Endothelial cell of umbilical vein (primary cell): ENCODE measurements around the gene DAGLB. TPM values are rescaled to one million over a fixed set of nuclear protein-coding genes. Genes with fewer than 3 reads are reported as not detected.

Experiments
- BruUV-seq: library from RNA; stranded (reverse); fragments of 400-500 nt; replicated peaks from 2 replicates; lab custom pipeline; 2021; lab: Mats Ljungman, UMichigan
- CTCF ChIA-PET: fragments of 300-600, 350-600 bp; sonication (Branson Sonifier 250); formaldehyde crosslinking; loops from one replicate; lab custom pipeline; 2021; ENCODE audit warnings: antibody characterized with exemption, inconsistent platforms; lab: Charles Lee
- POLR2A ChIA-PET: fragments of 300-600, 350-600 bp; sonication (Branson Sonifier 250); formaldehyde crosslinking; loops from one replicate; lab custom pipeline; 2021; ENCODE audit warnings: antibody characterized with exemption, inconsistent platforms; lab: Charles Lee
- DNase-seq: peaks from one replicate; pipeline ENCODE4 v3.0.0-alpha.2; 2011; ENCODE audit warnings: low read depth, low spot score
- FAIRE-seq: peaks from 2 replicates; lab custom pipeline; 2011; peaks lifted over from hg19 to GRCh38; lab: Jason Lieb, UNC
- H2AFZ ChIP-seq: 2 replicates; pipeline ENCODE4 v1.6.0; 2012; ENCODE audit warnings: low read depth, low read length, control low read depth, inconsistent platforms
- H3K27ac ChIP-seq: 2 replicates; pipeline ENCODE4 v1.5.1; 2011; ENCODE audit warnings: low read depth, mild to moderate bottlenecking, control low read depth, low read length, moderate library complexity; ENCODE audit not compliant: insufficient read depth
- H3K27me3 ChIP-seq, 2 experiments: 2 replicates each; pipeline versions ENCODE4 v1.6.0 to v1.6.1; 2011; ENCODE audit warnings: low read length in 2 of 2, mixed read lengths in 1 of 2; ENCODE audit not compliant: control insufficient read depth in 2 of 2, insufficient read depth in 2 of 2
- H3K36me3 ChIP-seq, 2 experiments: 2 replicates in 1 of 2; 3 replicates in 1 of 2; pipeline ENCODE4 v1.5.1; 2011; ENCODE audit warnings: low read length in 2 of 2, mild to moderate bottlenecking in 1 of 2, moderate library complexity in 1 of 2; ENCODE audit not compliant: control insufficient read depth in 2 of 2, insufficient read depth in 2 of 2; ENCODE audit errors: extremely low read depth in 1 of 2
- H3K4me1 ChIP-seq: 3 replicates; pipeline ENCODE4 v1.5.1; 2011; ENCODE audit warnings: mild to moderate bottlenecking, low read length; ENCODE audit not compliant: control insufficient read depth, insufficient read depth; ENCODE audit errors: extremely low read depth
- H3K4me2 ChIP-seq: 2 replicates; pipeline ENCODE4 v1.6.1; 2011; ENCODE audit warnings: low read length, control low read depth, mixed read lengths; ENCODE audit not compliant: insufficient read depth
- H3K4me3 ChIP-seq, 3 experiments: fragments of 200-600 bp in 1 of 3; sonication (generic), shearing (Covaris generic) in 1 of 3; replicated peaks in 1 of 3; 2 replicates each; pipeline ENCODE4 v1.5.1; 2011 to 2016; ENCODE audit warnings: control low read depth in 3 of 3, low read length in 3 of 3, mild to moderate bottlenecking in 2 of 3, inconsistent platforms in 1 of 3, low read depth in 1 of 3, moderate library complexity in 1 of 3; ENCODE audit not compliant: insufficient read depth in 1 of 3
- H3K79me2 ChIP-seq: 2 replicates; pipeline ENCODE4 v1.6.0; 2012; ENCODE audit warnings: low read length, inconsistent platforms; ENCODE audit not compliant: control insufficient read depth, insufficient read depth
- H3K9ac ChIP-seq: replicated peaks from 2 replicates; pipeline ENCODE3; 2011; ENCODE audit warnings: low read length, control low read depth; ENCODE audit not compliant: insufficient read depth; ENCODE audit errors: extremely low read depth
- H3K9me1 ChIP-seq: replicated peaks from 3 replicates; pipeline ENCODE4 v1.6.0; 2011; ENCODE audit warnings: mild to moderate bottlenecking, low read length; ENCODE audit not compliant: control insufficient read depth, insufficient read depth; ENCODE audit errors: extremely low read depth
- H3K9me3 ChIP-seq: replicated peaks from 2 replicates; pipeline ENCODE4 v1.5.1; 2012; ENCODE audit warnings: low read length, inconsistent platforms; ENCODE audit not compliant: control insufficient read depth, insufficient read depth
- H4K20me1 ChIP-seq: replicated peaks from 2 replicates; pipeline ENCODE3; 2011; ENCODE audit warnings: mild to moderate bottlenecking, low read length; ENCODE audit not compliant: control insufficient read depth, insufficient read depth; ENCODE audit errors: extremely low read depth
- EZH2 ChIP-seq: IDR thresholded peaks from 2 replicates; pipeline ENCODE4 v1.6.1; 2012; ENCODE audit warnings: borderline replicate concordance, low read depth, mild to moderate bottlenecking, moderate library complexity, low read length, inconsistent platforms; ENCODE audit not compliant: severe bottlenecking
- FOS ChIP-seq: IDR thresholded peaks from 2 replicates; pipeline ENCODE4 v1.6.1; 2011; ENCODE audit warnings: mild to moderate bottlenecking, low read length, moderate library complexity, borderline replicate concordance; ENCODE audit not compliant: insufficient read depth
- GATA2 ChIP-seq: IDR thresholded peaks from 2 replicates; pipeline ENCODE4 v1.7.0; 2011; ENCODE audit warnings: low read depth, mild to moderate bottlenecking, moderate library complexity, mixed read lengths, low read length; ENCODE audit not compliant: insufficient read length, insufficient read depth
- JUN ChIP-seq: IDR thresholded peaks from 2 replicates; pipeline ENCODE4 v1.6.1; 2011; ENCODE audit warnings: borderline replicate concordance, low read depth; ENCODE audit not compliant: insufficient read length, insufficient read depth
- MYC ChIP-seq: IDR thresholded peaks from one replicate; pipeline ENCODE4 v1.6.1; 2011; ENCODE audit warnings: mild to moderate bottlenecking, low read depth, low read length
- POLR2A ChIP-seq: IDR thresholded peaks from 2 replicates; pipeline ENCODE4 v1.6.1; 2012; ENCODE audit warnings: low read depth, mild to moderate bottlenecking, control low read depth, low read length
- POLR2AphosphoS5 ChIP-seq: IDR thresholded peaks from 2 replicates; pipeline ENCODE4 v1.6.1; 2012; ENCODE audit warnings: low read depth, mild to moderate bottlenecking, control low read depth, low read length, moderate library complexity; ENCODE audit not compliant: insufficient read depth
- dilution Hi-C: fragments of 300-500 bp; cut with MboI; formaldehyde crosslinking; loops from one replicate; pipeline ENCODE4 v1.15.0; 2019; ENCODE audit warnings: low sequenced_read_pairs; ENCODE audit not compliant: extremely low pct_ligation_motif_present
- intact Hi-C: fragments of 100-400 bp; cut with micrococcal nuclease; formaldehyde crosslinking; loops from one replicate; pipeline ENCODE4 v1.10.0; 2022
- polyA plus RNA-seq, 4 experiments: library from polyadenylated mRNA; depleted of rRNA in 3 of 4; stranded (reverse) in 3 of 4; unstranded in 1 of 4; fragments of >200 nt; gene quantifications; 2 replicates each; pipeline versions ENCODE4 v1.2.1 to v1.2.3, GENCODE V29; 2011 to 2012; ENCODE audit warnings: missing spikeins in 1 of 4
- total RNA-seq: library from RNA; stranded (reverse); gene quantifications from 2 replicates; pipeline ENCODE4 v1.2.3, GENCODE V29; 2021
- TF ChIP-seq, protein P1 (sequence below): IDR thresholded peaks from 2 replicates; pipeline ENCODE4 v1.6.1; 2011; ENCODE audit not compliant: insufficient read depth, insufficient read length
- TF ChIP-seq, protein P2 (sequence below), 2 donors: IDR thresholded peaks; 1 replicate in 1 of 2; 2 replicates in 1 of 2; pipeline ENCODE4 v1.5.1; 2011; ENCODE audit warnings: low read length in 2 of 2, mild to moderate bottlenecking in 2 of 2, moderate library complexity in 2 of 2, control low read depth in 1 of 2, inconsistent platforms in 1 of 2, low read depth in 1 of 2; ENCODE audit not compliant: insufficient read depth in 1 of 2; ENCODE audit errors: extremely low read depth in 1 of 2

Gene DAGLB
- total and polyA plus RNA-seq, 2 donors (not counting 3 experiments of a cell fraction or from before 2014, with no cell fraction given): 28.2 to 48.2 TPM

DNA sequence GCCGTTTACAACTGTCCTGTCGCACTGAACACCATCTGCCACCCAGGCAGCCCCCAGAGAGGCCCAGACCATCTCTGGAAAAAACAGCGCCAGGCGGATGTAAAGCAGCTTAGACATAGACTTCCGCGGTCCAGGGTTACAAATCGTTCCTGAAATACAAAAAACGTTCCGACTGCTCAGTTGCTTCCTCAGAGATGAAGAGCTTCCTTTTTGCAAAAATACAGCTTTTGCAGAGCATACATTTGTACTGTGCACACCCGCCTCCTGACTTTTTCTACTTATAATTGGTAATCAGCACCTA is 11.4 kb downstream of the DAGLB start:
- dilution Hi-C loops: no loop called here
- ChIA-PET POLR2A (no interaction called here), CTCF (interaction anchor here (1.0 to 1.5 kb wide), 3 partner anchors 8 to 439 kb away, joined by 4 to 5 read pairs (median 4); no protein-coding TSS in a partner anchor)
- no TSS peak for BruUV-seq
- Histone ChIP-seq H3K4me2 (no peak overlapping the region), H3K27me3 (no peaks in the 10 kb centered on the region), H3K79me2 (peaks cover 37% of the 10 kb centered on the region), H3K27ac (no peak overlapping the region), H3K4me1 (peaks cover 11% of the 10 kb centered on the region), H3K4me3 (no peak overlapping the region), H3K9me1 (no peaks in the 10 kb centered on the region), H3K9ac (no peak overlapping the region), H2AFZ (no peak overlapping the region), H3K36me3 (peaks cover 0 to 2% of the 10 kb centered on the region in 2 experiments), H3K9me3 (no peaks in the 10 kb centered on the region), H4K20me1 (no peaks in the 10 kb centered on the region)
- TF ChIP-seq FOS (no peak), POLR2A (no peak), GATA2 (no peak), POLR2AphosphoS5 (no peak), JUN (no peak), MYC (no peak), EZH2 (no peak)
- TF ChIP-seq, protein P1, sequence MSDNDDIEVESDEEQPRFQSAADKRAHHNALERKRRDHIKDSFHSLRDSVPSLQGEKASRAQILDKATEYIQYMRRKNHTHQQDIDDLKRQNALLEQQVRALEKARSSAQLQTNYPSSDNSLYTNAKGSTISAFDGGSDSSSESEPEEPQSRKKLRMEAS: no peak
- TF ChIP-seq, protein P2, sequence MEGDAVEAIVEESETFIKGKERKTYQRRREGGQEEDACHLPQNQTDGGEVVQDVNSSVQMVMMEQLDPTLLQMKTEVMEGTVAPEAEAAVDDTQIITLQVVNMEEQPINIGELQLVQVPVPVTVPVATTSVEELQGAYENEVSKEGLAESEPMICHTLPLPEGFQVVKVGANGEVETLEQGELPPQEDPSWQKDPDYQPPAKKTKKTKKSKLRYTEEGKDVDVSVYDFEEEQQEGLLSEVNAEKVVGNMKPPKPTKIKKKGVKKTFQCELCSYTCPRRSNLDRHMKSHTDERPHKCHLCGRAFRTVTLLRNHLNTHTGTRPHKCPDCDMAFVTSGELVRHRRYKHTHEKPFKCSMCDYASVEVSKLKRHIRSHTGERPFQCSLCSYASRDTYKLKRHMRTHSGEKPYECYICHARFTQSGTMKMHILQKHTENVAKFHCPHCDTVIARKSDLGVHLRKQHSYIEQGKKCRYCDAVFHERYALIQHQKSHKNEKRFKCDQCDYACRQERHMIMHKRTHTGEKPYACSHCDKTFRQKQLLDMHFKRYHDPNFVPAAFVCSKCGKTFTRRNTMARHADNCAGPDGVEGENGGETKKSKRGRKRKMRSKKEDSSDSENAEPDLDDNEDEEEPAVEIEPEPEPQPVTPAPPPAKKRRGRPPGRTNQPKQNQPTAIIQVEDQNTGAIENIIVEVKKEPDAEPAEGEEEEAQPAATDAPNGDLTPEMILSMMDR (IDR thresholded peaks at IDR 0.05; ENCODE audit: extremely low read depth in 1 of 2, insufficient read depth in 1 of 2, low read depth in 1 of 2, low read length in 2 of 2): no peak
- FAIRE-seq: no peak
- DNase-seq: no peak
- intact Hi-C loops: loop anchor here (5.0 kb wide), 1 partner anchor 579 kb away; no protein-coding TSS in a partner anchor
